Brain microvascular endothelial cell (primary cell): Measurements from ENCODE around the gene TPMT.

Experiments
- DNase-seq: peaks from one replicate; pipeline ENCODE4 v3.0.0-alpha.2; 2020
- H3K27ac ChIP-seq: fragments of 250-450 bp; sonication (Bioruptor Pico); 2 replicates; pipeline ENCODE4 v1.5.1; 2020; ENCODE audit warnings: mild to moderate bottlenecking, moderate library complexity
- H3K27me3 ChIP-seq: fragments of 250-450 bp; sonication (Bioruptor Pico); replicated peaks from 2 replicates; pipeline ENCODE4 v1.5.1; 2020; ENCODE audit warnings: mild to moderate bottlenecking
- H3K36me3 ChIP-seq: fragments of 250-450 bp; sonication (Bioruptor Pico); replicated peaks from 2 replicates; pipeline ENCODE4 v1.5.1; 2020; ENCODE audit warnings: mild to moderate bottlenecking
- H3K4me3 ChIP-seq: 2 replicates; pipeline ENCODE4 v1.5.1; 2011; ENCODE audit warnings: low read depth, mild to moderate bottlenecking, control low read depth, low read length, moderate library complexity
- in situ Hi-C: cut with HindIII; loops from 2 replicates; pipeline ENCODE4 v1.10.0; 2017; ENCODE audit warnings: low sequenced_read_pairs, low pct_ligation_motif_present
- TF ChIP-seq, protein P1 (sequence below): IDR thresholded peaks from 2 replicates; pipeline ENCODE4 v1.5.1; 2011; ENCODE audit warnings: low read depth, mild to moderate bottlenecking, moderate library complexity, low read length, control low read depth, inconsistent platforms; ENCODE audit errors: missing control alignments

The TPMT gene

GRCh38 chr6:18138906-18139305 lies 16.0 kb downstream of the TPMT start:
- H3K36me3 ChIP-seq, result peaks cover 3% of the 10 kb centered on the region
- DNase-seq, result no peak
- H3K27ac ChIP-seq, result no peak overlapping the region
- in situ Hi-C loops, result no loop called here
- TF ChIP-seq, protein P1, sequence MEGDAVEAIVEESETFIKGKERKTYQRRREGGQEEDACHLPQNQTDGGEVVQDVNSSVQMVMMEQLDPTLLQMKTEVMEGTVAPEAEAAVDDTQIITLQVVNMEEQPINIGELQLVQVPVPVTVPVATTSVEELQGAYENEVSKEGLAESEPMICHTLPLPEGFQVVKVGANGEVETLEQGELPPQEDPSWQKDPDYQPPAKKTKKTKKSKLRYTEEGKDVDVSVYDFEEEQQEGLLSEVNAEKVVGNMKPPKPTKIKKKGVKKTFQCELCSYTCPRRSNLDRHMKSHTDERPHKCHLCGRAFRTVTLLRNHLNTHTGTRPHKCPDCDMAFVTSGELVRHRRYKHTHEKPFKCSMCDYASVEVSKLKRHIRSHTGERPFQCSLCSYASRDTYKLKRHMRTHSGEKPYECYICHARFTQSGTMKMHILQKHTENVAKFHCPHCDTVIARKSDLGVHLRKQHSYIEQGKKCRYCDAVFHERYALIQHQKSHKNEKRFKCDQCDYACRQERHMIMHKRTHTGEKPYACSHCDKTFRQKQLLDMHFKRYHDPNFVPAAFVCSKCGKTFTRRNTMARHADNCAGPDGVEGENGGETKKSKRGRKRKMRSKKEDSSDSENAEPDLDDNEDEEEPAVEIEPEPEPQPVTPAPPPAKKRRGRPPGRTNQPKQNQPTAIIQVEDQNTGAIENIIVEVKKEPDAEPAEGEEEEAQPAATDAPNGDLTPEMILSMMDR, result no peak
- H3K4me3 ChIP-seq, result no peak overlapping the region
- H3K27me3 ChIP-seq, result no peaks in the 10 kb centered on the region

- in situ Hi-C loops, result no loop called here
- Histone ChIP-seq H3K4me3 (no peak overlapping the region), H3K27ac (no peak overlapping the region), H3K27me3 (no peaks in the 10 kb centered on the region), H3K36me3 (peaks cover 3% of the 10 kb centered on the region)
- no peak for DNase-seq
- TF ChIP-seq, protein P1, result no peak
These were observed 18.6 kb downstream of the TPMT start for GRCh38 chr6:18136260-18136659.

DNA sequence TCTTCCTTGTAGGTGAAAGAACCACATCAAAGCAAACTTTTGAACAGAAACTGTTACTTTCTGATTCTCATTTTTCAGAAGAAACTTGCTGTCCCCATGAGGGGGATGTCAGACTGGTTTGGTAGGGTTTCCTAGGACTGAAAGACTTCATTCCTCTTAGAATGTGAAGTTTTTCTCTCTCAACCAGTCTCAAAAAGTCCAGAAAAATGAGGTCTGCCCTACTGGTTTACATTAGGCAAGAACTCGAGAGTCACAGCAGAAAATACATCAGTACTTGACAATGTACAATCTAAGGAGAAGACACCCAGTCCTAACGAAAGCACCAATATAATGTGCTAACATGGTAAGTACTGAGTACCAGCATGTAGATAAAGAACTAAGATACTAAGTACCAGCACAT lies 19.7 kb downstream of the TPMT start:
- Histone ChIP-seq H3K4me3 (no peak overlapping the region), H3K27me3 (no peaks in the 10 kb centered on the region), H3K27ac (no peak overlapping the region), H3K36me3 (peaks cover 3% of the 10 kb centered on the region)
- TF ChIP-seq, protein P1, result no peak
- no peak for DNase-seq
- in situ Hi-C loops, result no loop called here

DNA sequence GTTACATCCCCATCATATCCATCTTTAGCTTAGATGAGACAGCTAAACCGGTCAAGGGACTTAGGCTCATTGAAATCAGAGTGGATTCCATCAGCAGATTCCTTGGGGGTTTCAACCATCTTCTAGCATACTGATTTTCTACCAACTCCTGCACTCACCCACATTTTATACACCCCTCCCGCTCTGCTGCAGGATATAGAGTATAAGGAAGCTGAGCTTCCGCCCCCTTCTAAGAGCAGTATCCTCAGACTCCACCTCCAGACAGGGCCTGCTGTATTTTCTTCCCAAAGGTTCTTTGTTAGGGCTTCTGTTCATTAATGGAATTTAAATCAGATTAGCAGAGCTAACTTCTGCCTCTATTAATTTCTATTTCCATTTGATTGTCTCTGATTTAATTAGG lies 22.5 kb downstream of the TPMT start:
- H3K27ac ChIP-seq, result no peak overlapping the region
- no peak overlapping the region for H3K4me3 ChIP-seq
- H3K27me3 ChIP-seq, result no peaks in the 10 kb centered on the region
- in situ Hi-C loops, result no loop called here
- peaks cover 3% of the 10 kb centered on the region for H3K36me3 ChIP-seq
- DNase-seq, result no peak
- TF ChIP-seq, protein P1, result no peak

DNA sequence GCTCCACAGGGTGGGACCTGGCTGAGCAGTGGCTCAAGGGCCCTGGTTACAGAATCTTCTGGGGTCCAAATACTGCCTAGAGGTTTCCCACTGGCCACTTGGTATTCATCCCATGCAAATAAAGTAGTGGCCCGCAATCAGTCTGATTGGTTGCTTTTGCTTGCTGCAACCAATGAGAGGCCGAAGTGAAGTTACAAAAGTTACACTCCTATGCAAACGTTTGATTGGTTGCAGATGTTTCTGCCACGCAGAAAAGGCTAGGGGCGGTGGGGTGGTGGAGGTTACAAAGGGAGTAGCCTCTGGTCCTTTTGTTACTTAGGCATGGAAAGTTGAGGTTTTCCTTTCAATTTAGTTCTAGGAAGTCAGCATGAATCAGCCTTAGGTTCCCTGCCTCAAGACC lies 28.8 kb downstream of the TPMT start:
- in situ Hi-C loops, result no loop called here
- Histone ChIP-seq H3K27ac (no peak overlapping the region), H3K36me3 (no peaks in the 10 kb centered on the region), H3K27me3 (no peaks in the 10 kb centered on the region), H3K4me3 (no peak overlapping the region)
- TF ChIP-seq, protein P1, result no peak
- DNase-seq, result no peak
